HG02884 (cell line): ENCODE results near the gene C17orf67.
"Not testable (repeated sequence)": the region's sequence is repeated elsewhere in the genome, so short reads cannot be mapped to it uniquely, and the experiment has no call there.

Experiments used
- ATAC-seq: cut with Tn5 transposase; IDR thresholded peaks from one replicate; pipeline ENCODE4 v1.9.1; 2021; ENCODE audit warnings: mild to moderate bottlenecking, moderate library complexity; ENCODE audit not compliant: unreplicated experiment

The C17orf67 gene

DNA sequence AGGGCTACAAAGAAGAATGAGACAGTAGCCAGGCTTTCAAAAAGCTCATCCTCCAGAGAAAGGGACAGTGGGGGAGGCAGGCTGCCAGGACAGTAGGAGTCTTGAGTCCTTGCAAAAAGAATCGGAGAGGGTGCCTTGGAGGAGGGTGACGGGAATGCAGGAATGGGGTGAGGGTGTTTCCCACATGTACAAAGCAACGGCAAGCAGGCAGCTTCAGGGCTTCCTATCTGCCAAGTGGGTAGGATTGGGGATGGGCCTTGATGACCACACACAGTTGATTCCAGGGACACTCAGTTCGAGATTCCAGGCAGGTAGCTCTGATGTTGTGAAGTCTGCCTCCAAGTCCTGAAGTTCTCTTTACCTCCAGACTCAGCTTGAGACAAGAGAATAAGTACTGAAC, 54.4 kb downstream of the C17orf67 start:
- no peak for ATAC-seq

GRCh38 chr17:56778898-56779297, 54.8 kb downstream of the C17orf67 start:
- no peak for ATAC-seq

GRCh38 chr17:56777859-56778258, 55.9 kb downstream of the C17orf67 start:
- no peak for ATAC-seq

- ATAC-seq = no peak
Measured at GRCh38 chr17:56774650-56775049, 59.1 kb downstream of the C17orf67 start.

DNA sequence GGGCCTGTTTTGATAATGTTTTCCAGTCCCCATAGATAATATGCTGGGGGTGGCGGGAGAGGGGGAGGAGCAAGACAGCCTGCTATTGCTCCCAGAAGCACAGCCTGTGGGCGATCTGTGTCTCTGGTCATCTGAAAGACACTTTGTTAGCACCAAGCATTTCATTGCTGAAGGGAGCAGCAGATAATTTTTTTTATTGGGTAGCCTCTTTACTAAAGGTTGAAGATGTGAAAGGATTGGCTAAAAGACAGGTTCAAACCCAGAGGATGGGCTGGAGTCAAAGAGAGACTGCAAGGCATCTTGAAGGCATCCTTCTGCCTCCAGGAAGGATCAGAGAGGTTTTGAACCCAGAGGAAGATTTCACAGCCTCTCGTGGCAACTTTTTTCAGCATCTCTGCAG, 60.6 kb downstream of the C17orf67 start:
- no peak for ATAC-seq

DNA sequence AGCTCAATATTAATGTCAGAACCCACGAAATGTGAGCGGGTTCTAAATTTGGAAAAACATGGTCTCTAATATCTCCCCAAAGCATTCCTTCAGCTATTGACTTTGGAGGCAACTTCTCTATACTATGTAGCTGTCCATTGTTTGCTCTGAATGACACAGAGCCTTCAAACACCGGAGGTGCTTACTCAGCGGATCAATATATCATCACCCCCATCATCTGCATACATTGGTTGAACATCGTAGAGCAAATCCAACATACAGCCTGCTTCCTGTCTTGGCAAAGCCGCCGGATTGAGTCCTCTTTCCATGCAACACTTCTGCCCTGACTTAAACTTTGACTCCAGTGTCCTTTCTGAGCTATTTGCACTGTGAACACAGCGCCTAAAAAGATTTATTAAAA, 61.3 kb downstream of the C17orf67 start:
- no peak for ATAC-seq

- no peak for ATAC-seq
Measured at GRCh38 chr17:56771975-56772374, 61.7 kb downstream of the C17orf67 start.

DNA sequence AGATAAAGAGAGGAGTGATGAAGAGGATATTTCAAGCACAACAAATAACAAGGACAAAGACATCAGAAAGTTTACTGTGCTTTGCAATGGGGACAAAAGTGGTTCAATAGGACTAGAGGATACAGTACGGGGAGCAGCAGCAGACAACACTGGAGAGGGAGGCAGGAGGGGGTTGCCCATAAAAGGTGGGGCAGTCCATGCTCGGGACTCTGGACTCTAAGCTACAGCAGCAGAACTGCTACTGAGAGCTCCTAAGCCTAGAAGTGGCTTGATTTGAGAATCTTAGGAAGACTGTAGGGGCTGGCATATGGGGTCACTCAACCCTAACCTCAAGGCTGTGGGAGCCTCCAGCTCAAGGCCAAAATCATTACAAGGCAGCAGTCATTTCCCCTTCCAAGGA, 62.2 kb downstream of the C17orf67 start:
- ATAC-seq = no peak

DNA sequence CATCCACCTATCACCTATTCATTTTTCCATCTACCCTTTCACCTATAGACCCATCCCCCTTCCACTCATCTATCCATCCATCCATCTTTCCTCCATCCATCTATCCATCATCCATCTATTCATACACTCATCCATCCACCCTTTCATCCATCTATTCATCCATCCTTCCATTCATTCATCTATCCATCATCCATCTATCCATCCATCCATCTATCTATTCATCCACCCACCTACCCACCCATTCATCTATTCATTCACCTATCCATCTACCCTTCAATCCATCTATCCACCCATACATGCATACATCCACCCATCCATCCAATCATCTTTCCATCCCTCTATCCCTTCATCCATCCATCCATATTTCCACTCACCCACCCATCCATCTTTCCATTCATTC, 63.3 kb downstream of the C17orf67 start:
- ATAC-seq = no peak

DNA sequence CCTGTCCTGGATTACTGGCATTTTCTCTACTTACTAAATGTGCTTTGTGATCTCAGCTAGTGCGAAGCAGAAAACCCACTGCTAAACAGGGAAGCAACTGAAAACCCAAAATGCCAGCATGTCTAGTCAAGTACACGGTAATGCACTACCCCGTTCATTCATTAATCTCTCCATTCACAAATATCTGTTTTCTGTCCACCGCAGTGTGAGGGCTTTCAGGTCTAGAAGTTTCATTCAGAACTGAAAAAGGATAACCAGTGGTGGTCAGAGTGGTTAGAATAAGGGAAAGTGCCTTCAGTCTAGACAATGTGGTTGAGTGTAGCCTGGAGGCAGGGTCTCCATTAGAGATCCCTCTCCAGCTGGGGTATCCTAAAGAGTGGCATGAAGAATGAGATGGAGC, 68.3 kb downstream of the C17orf67 start:
- ATAC-seq = no peak

DNA sequence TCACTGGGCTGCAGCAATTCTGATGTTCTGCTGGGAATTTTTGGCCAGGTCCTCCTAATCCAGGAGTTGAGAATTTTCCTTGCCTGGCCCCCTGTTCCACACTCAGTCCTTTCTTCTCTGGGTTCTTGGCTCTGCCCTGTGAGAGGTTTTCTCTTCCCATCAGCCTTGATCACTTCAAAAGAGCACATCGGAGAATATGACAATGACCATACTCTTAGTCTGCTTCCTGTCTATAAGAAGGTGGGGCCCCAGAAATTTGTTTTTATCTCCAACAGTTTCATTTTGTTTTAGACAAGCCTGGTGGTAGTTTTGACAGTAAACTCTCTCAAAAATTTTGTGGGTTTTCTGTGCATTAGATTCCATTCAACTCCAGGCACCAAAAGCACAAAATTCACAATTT, 70.7 kb downstream of the C17orf67 start:
- ATAC-seq = no peak

DNA sequence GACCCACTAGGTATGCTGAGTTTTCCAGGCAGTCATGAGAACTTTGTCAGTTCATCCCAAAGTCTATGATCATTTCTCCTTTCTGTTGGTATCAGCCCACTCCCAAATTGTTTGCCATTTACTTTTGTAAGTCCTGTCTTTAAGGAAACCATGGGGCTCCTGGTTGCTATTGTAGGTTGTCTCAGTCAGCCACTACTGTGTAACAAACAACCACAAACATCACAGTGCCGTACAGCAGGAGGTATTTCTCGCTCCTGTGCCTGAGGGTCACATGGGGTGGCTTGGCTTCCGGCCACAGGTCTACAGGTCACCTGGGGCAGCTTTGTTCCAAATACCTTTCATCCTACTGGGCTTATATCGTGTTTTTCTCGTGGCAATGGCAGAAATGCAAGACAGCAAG, 71.6 kb downstream of the C17orf67 start:
- ATAC-seq = no peak

DNA sequence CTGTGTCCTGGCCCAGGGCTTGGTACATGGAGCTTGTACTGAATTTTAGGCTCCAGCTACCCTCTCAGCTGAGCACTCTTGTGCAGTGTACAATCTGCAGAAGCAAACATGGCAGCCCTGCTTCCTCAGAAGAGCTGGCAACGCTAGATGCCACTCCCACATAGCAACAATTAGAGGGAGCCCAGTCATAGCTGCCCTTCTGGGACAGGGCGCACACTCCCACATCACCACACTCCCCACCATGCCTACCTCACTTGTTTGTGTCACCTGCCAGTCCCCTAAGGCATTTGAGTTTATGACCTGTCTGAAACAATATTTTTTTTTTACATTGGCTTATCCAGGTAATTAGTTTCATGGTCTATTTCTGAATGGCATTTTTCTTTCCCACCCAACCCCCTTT, 72.3 kb downstream of the C17orf67 start:
- ATAC-seq = no peak

GRCh38 chr17:56757611-56758010, 76.1 kb downstream of the C17orf67 start:
- ATAC-seq = not testable (repeated sequence)

DNA sequence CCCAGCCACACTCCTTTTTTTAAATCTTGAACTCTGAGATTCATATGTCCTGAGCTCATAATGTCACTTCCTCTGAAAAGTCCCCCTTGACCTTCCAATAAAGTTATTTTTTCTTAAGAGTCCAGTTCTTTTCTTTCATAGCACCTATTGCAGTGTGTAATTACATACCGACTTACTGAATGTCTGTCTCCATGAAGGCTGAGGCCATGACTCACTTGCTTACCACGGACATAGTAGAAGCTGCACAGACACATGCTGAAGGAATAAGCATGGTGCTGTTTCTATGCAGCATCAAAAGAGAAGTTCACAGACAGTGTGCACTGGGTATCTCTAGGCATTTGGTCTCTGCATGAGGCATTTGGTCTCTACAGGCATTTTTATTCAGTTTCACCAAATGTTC, 77.2 kb downstream of the C17orf67 start:
- no peak for ATAC-seq

DNA sequence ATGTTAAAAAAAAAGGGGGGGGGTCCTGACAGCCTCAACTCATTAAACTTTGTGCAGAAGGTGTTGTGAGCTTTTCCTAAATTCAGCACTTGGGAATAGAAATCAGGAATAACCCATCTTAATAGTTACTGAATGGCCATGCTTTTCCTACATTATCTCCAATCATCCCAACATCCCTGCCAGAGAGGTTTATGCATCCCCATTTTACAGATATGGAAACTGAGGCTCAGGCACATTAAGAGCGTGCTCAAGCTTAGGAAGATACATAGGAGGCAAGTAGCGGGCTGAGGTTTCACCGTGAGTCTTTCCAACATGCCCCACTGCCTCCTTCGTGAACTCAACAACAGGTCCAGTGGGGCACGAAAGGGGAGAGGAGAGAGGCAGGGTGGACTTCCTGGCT, 78.4 kb downstream of the C17orf67 start:
- no peak for ATAC-seq

GRCh38 chr17:56754523-56755208, 79.1 kb downstream of the C17orf67 start:
- no peak for ATAC-seq

GRCh38 chr17:56752263-56752836, 81.4 kb downstream of the C17orf67 start:
- no peak for ATAC-seq

DNA sequence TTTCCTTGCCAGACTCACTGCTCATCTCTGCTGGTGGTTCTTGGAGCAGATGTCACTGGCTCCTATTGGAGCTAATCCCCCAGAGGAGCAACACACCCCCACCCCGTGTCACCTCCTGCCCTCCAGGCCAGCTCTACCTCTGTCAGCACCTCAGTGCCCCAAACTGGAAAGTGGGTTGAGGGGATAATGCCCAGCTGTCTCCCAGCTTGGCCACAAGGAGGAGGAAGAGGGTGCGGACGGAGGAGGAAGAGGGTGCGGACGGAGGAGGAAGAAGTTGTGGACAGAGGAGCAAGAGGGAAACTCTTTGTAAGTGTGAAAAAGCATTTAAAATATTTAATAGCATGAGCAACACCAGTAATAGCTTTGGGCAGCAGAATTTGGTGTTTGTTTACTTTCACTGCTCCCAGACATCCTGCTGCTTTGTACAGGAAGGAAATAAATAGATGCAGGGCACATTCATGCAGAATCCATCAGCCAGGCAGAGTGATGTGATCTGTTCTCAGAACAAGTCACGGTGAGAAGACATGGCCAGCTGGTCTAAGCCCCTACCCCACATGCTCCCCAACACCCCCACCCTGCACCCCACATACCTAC, 82.5 kb downstream of the C17orf67 start:
- no peak for ATAC-seq

GRCh38 chr17:56744721-56745120, 89.0 kb downstream of the C17orf67 start:
- no peak for ATAC-seq

DNA sequence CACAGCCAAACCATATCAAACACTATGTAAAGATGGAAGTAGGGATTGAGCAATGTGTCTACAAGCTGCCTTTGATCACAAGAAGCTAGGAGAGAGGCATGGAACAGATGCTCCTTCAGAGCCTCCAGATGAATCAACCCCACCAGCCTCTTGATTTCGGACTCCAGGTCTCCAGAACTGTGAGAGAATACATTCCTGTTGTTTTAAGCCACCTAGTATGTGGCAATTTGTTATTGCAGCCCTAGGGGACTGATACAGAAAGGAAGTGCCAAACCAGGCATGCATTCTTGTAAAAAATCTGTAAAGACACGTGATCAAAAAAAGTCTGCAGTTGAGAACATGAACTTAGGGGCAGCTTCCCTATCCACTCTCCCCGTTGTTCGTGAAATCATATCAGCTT, 91.1 kb downstream of the C17orf67 start:
- ATAC-seq = no peak
